ENCODE data around the gene LLCFC1. TPM values are rescaled to one million over a fixed set of nuclear protein-coding genes. Genes with fewer than 3 reads are reported as not detected.

LLCFC1 gene
- total and polyA plus RNA-seq, 2 of the 8 experiments (the other 6 are each of a cell fraction or from before 2014, with no cell fraction given): not detected

DNA sequence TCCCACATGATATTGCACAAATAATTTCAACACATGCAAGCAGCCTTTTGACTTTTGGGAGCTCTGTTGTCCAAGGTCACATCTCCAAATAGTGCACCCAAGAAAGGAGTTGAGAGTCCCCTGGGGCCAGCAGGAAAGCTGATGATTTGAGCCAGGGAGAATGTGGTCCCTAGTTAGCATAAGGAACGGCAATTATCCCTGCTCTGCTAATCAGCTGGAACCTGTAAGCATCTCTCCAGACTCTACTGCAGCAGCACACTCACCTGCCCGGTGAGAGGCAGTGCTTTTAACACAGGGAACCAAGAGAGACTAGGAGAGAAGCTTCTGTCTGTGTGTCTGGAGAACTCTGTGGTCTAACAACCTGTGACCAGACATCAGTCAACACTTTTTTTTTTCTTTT is 22.8 kb upstream of the LLCFC1 start:
- H3K27me3 ChIP-seq (replicated peaks in 1 of 4; ENCODE audit: control insufficient read depth in 3 of 4, extremely low read depth in 1 of 4, insufficient read depth in 3 of 4, low read length in 3 of 4): no peaks in the 10 kb centered on the region
- H4K20me1 ChIP-seq (replicated peaks in 1 of 2; ENCODE audit: control insufficient read depth in 1 of 2, insufficient read depth in 2 of 2, low read length in 2 of 2): no peaks in the 10 kb centered on the region
- H3K4me3 ChIP-seq (ENCODE audit: extremely low read depth in 1 of 4, insufficient read depth in 2 of 4, low read depth in 3 of 4, low read length in 4 of 4): no peak overlapping the region
- H2BK120ac ChIP-seq (replicated peaks; ENCODE audit: low read depth, low read length): no peak overlapping the region
- H3K14ac ChIP-seq (ENCODE audit: insufficient read length): no peak overlapping the region
- no peaks in the 10 kb centered on the region for H3K23me2 ChIP-seq (ENCODE audit: low read depth, low read length)
- H3K79me1 ChIP-seq (ENCODE audit: low read depth, low read length): no peaks in the 10 kb centered on the region
- H4K91ac ChIP-seq (replicated peaks; ENCODE audit: insufficient read length, low read length): no peak overlapping the region
- H2AK5ac ChIP-seq (ENCODE audit: low read depth, low read length): no peak overlapping the region
- no peak overlapping the region for H4K5ac ChIP-seq (ENCODE audit: insufficient read length, low read depth, low read length)
- no peaks in the 10 kb centered on the region for H3K9me3 ChIP-seq (ENCODE audit: insufficient read depth in 2 of 2, low read depth in 1 of 2, low read length in 1 of 2)
- no peaks in the 10 kb centered on the region for H3K79me2 ChIP-seq (ENCODE audit: control insufficient read depth in 1 of 2, insufficient read depth in 2 of 2, low read length in 2 of 2)
- H3K56ac ChIP-seq (replicated peaks; ENCODE audit: insufficient read length, low read depth, low read length): no peak overlapping the region
- no peak overlapping the region for H2AFZ ChIP-seq (ENCODE audit: low read length)
- no peak overlapping the region for H2BK15ac ChIP-seq (ENCODE audit: low read length)
- no peaks in the 10 kb centered on the region for H3K36me3 ChIP-seq (ENCODE audit: control insufficient read depth in 2 of 4, insufficient read depth in 4 of 4, low read length in 3 of 4)
- no peak overlapping the region for H2BK5ac ChIP-seq (ENCODE audit: low read depth, low read length)
- ChIA-PET CTCF (ENCODE audit: partially characterized antibody) (interaction anchor here (0.9 to 4.3 kb wide), 14 partner anchors 9 to 298 kb away, joined by 3 to 31 read pairs (median 5); partner anchors contain the start of genes LLCFC1 and TRPV5), POLR2A (ENCODE audit: partially characterized antibody) (no interaction called here)
- H2BK20ac ChIP-seq (ENCODE audit: low read length): no peak overlapping the region
- H3K9ac ChIP-seq (replicated peaks in 1 of 4; ENCODE audit: extremely low read depth in 1 of 4, low read depth in 3 of 4, low read length in 3 of 4): no peak overlapping the region
- no peak overlapping the region for H3K27ac ChIP-seq (ENCODE audit: low read depth, low read length)
- no peak overlapping the region for H2BK12ac ChIP-seq (ENCODE audit: low read depth, low read length)
- no peak for FAIRE-seq
- WGBS, 2 experiments (ENCODE audit: extremely low coverage in 1 of 2, insufficient coverage in 1 of 2, insufficient read length in 1 of 2, insufficient replicate concordance in 2 of 2, low coverage in 1 of 2, low lambda C conversion rate in 2 of 2, missing lambda C conversion rate in 1 of 2): 67% methylated on average over 2 of the region's 2 CpGs; no CpG with 5 or more reads in 1 of the 2 experiments
- no peaks in the 10 kb centered on the region for H3K4me1 ChIP-seq (replicated peaks in 1 of 4; ENCODE audit: control insufficient read depth in 3 of 4, insufficient read depth in 4 of 4, low read length in 3 of 4)
- no peak overlapping the region for H3K4me2 ChIP-seq (ENCODE audit: insufficient read depth in 1 of 2, low read depth in 2 of 2, low read length in 2 of 2)
- H3K23ac ChIP-seq (ENCODE audit: insufficient read length): no peak overlapping the region
- no peak overlapping the region for H4K8ac ChIP-seq (ENCODE audit: extremely low read depth, insufficient read depth, low read length)
- DNase-seq (ENCODE audit: low read depth in 1 of 2, low spot score in 2 of 2): no peak
- no peak overlapping the region for H3K4ac ChIP-seq (replicated peaks; ENCODE audit: insufficient read length, low read depth, low read length)
- TF ChIP-seq FOSL1 (IDR thresholded peaks at IDR 0.05; ENCODE audit: insufficient read depth, low read depth, low read length): no peak
- TF ChIP-seq SIN3A (conservative IDR thresholded peaks at IDR 0.05 in 1 of 2, IDR thresholded peaks at IDR 0.05 in 1 of 2; ENCODE audit: low read depth in 1 of 2, low read length in 2 of 2): no peak
- no peak for TF ChIP-seq KDM4A (IDR thresholded peaks at IDR 0.05; ENCODE audit: low read depth, low read length, severe bottlenecking)
- TF ChIP-seq CBX8 (IDR thresholded peaks at IDR 0.05; ENCODE audit: borderline replicate concordance, low read depth, low read length): no peak
- TF ChIP-seq RNF2 (IDR thresholded peaks at IDR 0.05; ENCODE audit: borderline replicate concordance, low read depth, low read length, missing control alignments, poor library complexity, severe bottlenecking): no peak
- TF ChIP-seq JUN (IDR thresholded peaks at IDR 0.05; ENCODE audit: low read depth, low read length): no peak
- TF ChIP-seq SAP30 (IDR thresholded peaks at IDR 0.05; ENCODE audit: insufficient read depth, insufficient replicate concordance, low read length): no peak
- no peak for TF ChIP-seq SIX5 (IDR thresholded peaks at IDR 0.05; ENCODE audit: low read depth, low read length)
- TF ChIP-seq EP300 (IDR thresholded peaks at IDR 0.05; ENCODE audit: borderline replicate concordance in 1 of 2, low read depth in 2 of 2, low read length in 2 of 2): no peak
- no peak for TF ChIP-seq HDAC6 (IDR thresholded peaks at IDR 0.05; ENCODE audit: low read depth, low read length)
- TF ChIP-seq PHF8 (conservative IDR thresholded peaks at IDR 0.05; ENCODE audit: low read depth, low read length): no peak
- no peak for TF ChIP-seq EGR1 (IDR thresholded peaks at IDR 0.05; ENCODE audit: borderline replicate concordance, low read depth, low read length)
- no peak overlapping the region for H3K18ac ChIP-seq (ENCODE audit: extremely low read depth, low read length)
